GM23338 (cell line): ENCODE data around the gene PKD1. TPM values are rescaled to one million over a fixed set of nuclear protein-coding genes. Genes with fewer than 3 reads are reported as not detected.
A peak's percentile ranks its signal among the peaks of the same experiment; 100 is the strongest.

Source experiments
- ATAC-seq: fragments of 200-7000 bp; cut with Tn5 transposase; 3 replicates; pipeline ENCODE4 v1.9.1; 2020
- DNase-seq: peaks from one replicate; pipeline ENCODE4 v3.0.0-alpha.2; 2015; ENCODE audit warnings: low spot score
- H2AFZ ChIP-seq: fragments of 200-600 bp; sonication (generic); 2 replicates; pipeline ENCODE4 v1.8.0; 2016; ENCODE audit warnings: antibody characterized with exemption, mild to moderate bottlenecking, moderate library complexity
- H3F3A ChIP-seq: fragments of 200-600 bp; sonication (generic); replicated peaks from 2 replicates; pipeline ENCODE4 v1.8.0; 2017; ENCODE audit warnings: antibody characterized with exemption, mixed run types, low read depth
- H3K27ac ChIP-seq: fragments of 200-600 bp; sonication (generic); 2 replicates; pipeline ENCODE4 v1.6.1; 2016; ENCODE audit warnings: low read depth
- H3K27me3 ChIP-seq: fragments of 200-600 bp; sonication (generic); 2 replicates; pipeline ENCODE4 v1.8.0; 2016; ENCODE audit warnings: mild to moderate bottlenecking, mixed run types, moderate library complexity; ENCODE audit not compliant: insufficient read depth
- H3K36me3 ChIP-seq: fragments of 200-600 bp; sonication (generic); 2 replicates; pipeline ENCODE4 v1.8.0; 2016; ENCODE audit warnings: mild to moderate bottlenecking; ENCODE audit not compliant: insufficient read depth
- H3K4me1 ChIP-seq: fragments of 200-600 bp; sonication (generic); 2 replicates; pipeline ENCODE4 v1.8.0; 2016; ENCODE audit warnings: mild to moderate bottlenecking, moderate library complexity; ENCODE audit not compliant: insufficient read depth
- H3K4me2 ChIP-seq: fragments of 200-600 bp; sonication (generic); 2 replicates; pipeline ENCODE4 v1.7.1; 2017; ENCODE audit warnings: mixed run types
- H3K4me3 ChIP-seq: fragments of 200-600 bp; sonication (generic); 2 replicates; pipeline ENCODE4 v1.6.1; 2016; ENCODE audit warnings: mixed run types
- H3K79me2 ChIP-seq: fragments of 200-600 bp; sonication (generic); replicated peaks from 2 replicates; pipeline ENCODE4 v1.8.0; 2017; ENCODE audit warnings: mild to moderate bottlenecking; ENCODE audit not compliant: insufficient read depth
- H3K9me2 ChIP-seq: fragments of 200-600 bp; sonication (generic); 2 replicates; pipeline ENCODE4 v1.8.0; 2017; ENCODE audit not compliant: insufficient read depth
- H4K20me1 ChIP-seq: fragments of 200-600 bp; sonication (generic); replicated peaks from 2 replicates; pipeline ENCODE4 v1.8.0; 2017; ENCODE audit warnings: mild to moderate bottlenecking; ENCODE audit not compliant: insufficient read depth
- H3K27ac Mint-ChIP-seq: 2 replicates; pipeline ENCODE4 v1.8.0; 2020; ENCODE audit warnings: inconsistent platforms, mild to moderate bottlenecking, moderate library complexity, mixed read lengths
- H3K27me3 Mint-ChIP-seq: 3 replicates; pipeline ENCODE4 v1.8.0; 2022; ENCODE audit warnings: low read depth, mild to moderate bottlenecking, moderate library complexity, mixed read lengths, inconsistent platforms; ENCODE audit not compliant: insufficient read depth, poor library complexity
- H3K36me3 Mint-ChIP-seq: 3 replicates; pipeline ENCODE4 v1.8.0; 2021; ENCODE audit warnings: low read depth, mild to moderate bottlenecking, inconsistent platforms, moderate library complexity, mixed read lengths
- H3K4me1 Mint-ChIP-seq: 3 replicates; pipeline ENCODE4 v1.8.0; 2020; ENCODE audit warnings: mild to moderate bottlenecking, inconsistent platforms, mixed read lengths
- H3K4me3 Mint-ChIP-seq: 3 replicates; pipeline ENCODE4 v1.8.0; 2021; ENCODE audit warnings: moderate library complexity, mild to moderate bottlenecking, inconsistent platforms, mixed read lengths
- H3K9me3 Mint-ChIP-seq: 3 replicates; pipeline ENCODE4 v1.8.0; 2020; ENCODE audit warnings: moderate library complexity, mild to moderate bottlenecking, inconsistent platforms, mixed read lengths
- CREB1 ChIP-seq: fragments of 250-450 bp; sonication (Bioruptor Pico); IDR thresholded peaks from 2 replicates; pipeline ENCODE4 v1.5.0; 2020; ENCODE audit warnings: low read depth, mild to moderate bottlenecking, moderate library complexity
- CTCF ChIP-seq, 2 experiments: fragments of 200-600 bp in 1 of 2; sonication (generic) in 1 of 2; conservative IDR thresholded peaks; 2 replicates each; pipeline versions ENCODE4 v1.5.1 to v1.6.1; 2016 to 2017; ENCODE audit warnings: antibody characterized with exemption in 2 of 2, low read depth in 2 of 2, mild to moderate bottlenecking in 2 of 2, moderate library complexity in 1 of 2
- EZH2 ChIP-seq: fragments of 200-600 bp; sonication (generic); IDR thresholded peaks from one replicate; pipeline ENCODE4 v1.8.0; 2017; ENCODE audit warnings: antibody characterized with exemption, mild to moderate bottlenecking, low read depth; ENCODE audit not compliant: unreplicated experiment
- EZH2phosphoT487 ChIP-seq: fragments of 200-600 bp; sonication (generic); IDR thresholded peaks from one replicate; pipeline ENCODE4 v1.8.1; 2018; ENCODE audit warnings: antibody characterized with exemption; ENCODE audit not compliant: unreplicated experiment
- JUNB ChIP-seq: IDR thresholded peaks from one replicate; pipeline ENCODE4 v1.6.1; 2016; ENCODE audit warnings: antibody characterized with exemption; ENCODE audit not compliant: unreplicated experiment
- NANOG ChIP-seq: IDR thresholded peaks from 2 replicates; pipeline ENCODE4 v1.6.1; 2016; ENCODE audit warnings: antibody characterized with exemption, borderline replicate concordance
- POLR2AphosphoS5 ChIP-seq: IDR thresholded peaks from 2 replicates; pipeline ENCODE4 v1.6.1; 2016; ENCODE audit warnings: antibody characterized with exemption, low read depth
- STAT1 ChIP-seq: IDR thresholded peaks from one replicate; pipeline ENCODE4 v1.6.1; 2016; ENCODE audit warnings: antibody characterized with exemption; ENCODE audit not compliant: unreplicated experiment
- ZNF114 ChIP-seq: fragments of 250-450 bp; sonication (Bioruptor Pico); IDR thresholded peaks from 2 replicates; pipeline ENCODE4 v1.5.0; 2020; ENCODE audit warnings: mild to moderate bottlenecking, moderate library complexity
- ZNF331 ChIP-seq: fragments of 250-450 bp; sonication (Bioruptor Pico); IDR thresholded peaks from 2 replicates; pipeline ENCODE4 v1.5.0; 2020; ENCODE audit warnings: low read depth, mild to moderate bottlenecking, moderate library complexity
- ZNF462 ChIP-seq: fragments of 250-450 bp; sonication (Bioruptor Pico); IDR thresholded peaks from 2 replicates; pipeline ENCODE4 v1.5.0; 2020; ENCODE audit warnings: mild to moderate bottlenecking, moderate library complexity
- polyA plus RNA-seq: library from polyadenylated mRNA; unstranded; fragments of >200 nt; fragmentation: Nextera tagmentation; extraction: Ambion mirVana; gene quantifications from 2 replicates; pipeline ENCODE4 v1.2.1, GENCODE V29; 2016
- total RNA-seq: library from RNA; depleted of rRNA; stranded (reverse); fragments of >200 nt; shearing (Covaris generic); gene quantifications from 2 replicates; pipeline ENCODE4 v1.2.3, GENCODE V29; 2014
- TF ChIP-seq, protein P1 (sequence below): IDR thresholded peaks from 2 replicates; pipeline ENCODE4 v1.6.1; 2016; ENCODE audit warnings: antibody characterized with exemption
- TF ChIP-seq, protein P2 (sequence below): IDR thresholded peaks from one replicate; pipeline ENCODE4 v1.6.1; 2018; ENCODE audit warnings: antibody characterized with exemption; ENCODE audit not compliant: unreplicated experiment

The PKD1 gene
- total and polyA plus RNA-seq, 2 experiments from 2014 or later, result 21.1 to 107 TPM

GRCh38 chr16:2047330-2048115 lies 88.2 kb downstream of the PKD1 start, which contains the start of the genes NTHL1 and TSC2:
Gene NTHL1 (minus strand): TSS chr16:2047834. CDS start chr16:2047823, 11 bp downstream.
Gene TSC2 (plus strand): TSS chr16:2047985. CDS start chr16:2048616, 631 bp downstream.
- no peaks in the 10 kb centered on the region for H3K9me3 Mint-ChIP-seq
- Histone ChIP-seq H3K4me3 (peak within 1 kb of the TSS; percentile 97), H3K79me2 (peaks cover 22% of the 10 kb centered on the region), H2AFZ (peak within 1 kb of the TSS; percentile 97), H3K9me2 (no peaks in the 10 kb centered on the region), H3K27ac (no peak within 1 kb of the TSS), H4K20me1 (no peaks in the 10 kb centered on the region), H3K36me3 (no peaks in the 10 kb centered on the region), H3F3A (0 out of 2 replicates have a peak, but pooled peaks cover 5% of the 10 kb centered on the region), H3K27me3 (no peaks in the 10 kb centered on the region), H3K4me2 (peak within 1 kb of the TSS; percentile 99), H3K4me1 (peaks cover 10% of the 10 kb centered on the region; the same call in 1 of the 2 replicates)
- peak within 1 kb of the TSS; percentile 92 for H3K4me3 Mint-ChIP-seq
- peaks cover 8% of the 10 kb centered on the region for H3K4me1 Mint-ChIP-seq
- H3K36me3 Mint-ChIP-seq, result peaks cover 7% of the 10 kb centered on the region; the same call in 2 of the 3 replicates
- peak; percentile 98 for DNase-seq
- ATAC-seq, result peak; percentile 92
- TF ChIP-seq NANOG (no peak), STAT1 (no peak), CTCF (conservative IDR thresholded peaks at IDR 0.05; ENCODE audit: low read depth in 2 of 2) (peak in 1 of 2 experiments; percentile 16; a peak in 1 of 4 replicates), ZNF114 (CRISPR knock-in tag) (no peak), POLR2AphosphoS5 (peak; percentile 79), ZNF331 (CRISPR knock-in tag) (no peak), JUNB (no peak), ZNF462 (CRISPR knock-in tag) (no peak), CREB1 (CRISPR knock-in tag) (peak; percentile 76), EZH2 (no peak), EZH2phosphoT487 (no peak)
- TF ChIP-seq, protein P1, sequence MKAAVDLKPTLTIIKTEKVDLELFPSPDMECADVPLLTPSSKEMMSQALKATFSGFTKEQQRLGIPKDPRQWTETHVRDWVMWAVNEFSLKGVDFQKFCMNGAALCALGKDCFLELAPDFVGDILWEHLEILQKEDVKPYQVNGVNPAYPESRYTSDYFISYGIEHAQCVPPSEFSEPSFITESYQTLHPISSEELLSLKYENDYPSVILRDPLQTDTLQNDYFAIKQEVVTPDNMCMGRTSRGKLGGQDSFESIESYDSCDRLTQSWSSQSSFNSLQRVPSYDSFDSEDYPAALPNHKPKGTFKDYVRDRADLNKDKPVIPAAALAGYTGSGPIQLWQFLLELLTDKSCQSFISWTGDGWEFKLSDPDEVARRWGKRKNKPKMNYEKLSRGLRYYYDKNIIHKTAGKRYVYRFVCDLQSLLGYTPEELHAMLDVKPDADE, result peak; percentile 99
- TF ChIP-seq, protein P2, sequence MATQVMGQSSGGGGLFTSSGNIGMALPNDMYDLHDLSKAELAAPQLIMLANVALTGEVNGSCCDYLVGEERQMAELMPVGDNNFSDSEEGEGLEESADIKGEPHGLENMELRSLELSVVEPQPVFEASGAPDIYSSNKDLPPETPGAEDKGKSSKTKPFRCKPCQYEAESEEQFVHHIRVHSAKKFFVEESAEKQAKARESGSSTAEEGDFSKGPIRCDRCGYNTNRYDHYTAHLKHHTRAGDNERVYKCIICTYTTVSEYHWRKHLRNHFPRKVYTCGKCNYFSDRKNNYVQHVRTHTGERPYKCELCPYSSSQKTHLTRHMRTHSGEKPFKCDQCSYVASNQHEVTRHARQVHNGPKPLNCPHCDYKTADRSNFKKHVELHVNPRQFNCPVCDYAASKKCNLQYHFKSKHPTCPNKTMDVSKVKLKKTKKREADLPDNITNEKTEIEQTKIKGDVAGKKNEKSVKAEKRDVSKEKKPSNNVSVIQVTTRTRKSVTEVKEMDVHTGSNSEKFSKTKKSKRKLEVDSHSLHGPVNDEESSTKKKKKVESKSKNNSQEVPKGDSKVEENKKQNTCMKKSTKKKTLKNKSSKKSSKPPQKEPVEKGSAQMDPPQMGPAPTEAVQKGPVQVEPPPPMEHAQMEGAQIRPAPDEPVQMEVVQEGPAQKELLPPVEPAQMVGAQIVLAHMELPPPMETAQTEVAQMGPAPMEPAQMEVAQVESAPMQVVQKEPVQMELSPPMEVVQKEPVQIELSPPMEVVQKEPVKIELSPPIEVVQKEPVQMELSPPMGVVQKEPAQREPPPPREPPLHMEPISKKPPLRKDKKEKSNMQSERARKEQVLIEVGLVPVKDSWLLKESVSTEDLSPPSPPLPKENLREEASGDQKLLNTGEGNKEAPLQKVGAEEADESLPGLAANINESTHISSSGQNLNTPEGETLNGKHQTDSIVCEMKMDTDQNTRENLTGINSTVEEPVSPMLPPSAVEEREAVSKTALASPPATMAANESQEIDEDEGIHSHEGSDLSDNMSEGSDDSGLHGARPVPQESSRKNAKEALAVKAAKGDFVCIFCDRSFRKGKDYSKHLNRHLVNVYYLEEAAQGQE, result no peak
- peaks cover 12% of the 10 kb centered on the region for H3K27me3 Mint-ChIP-seq
- peak within 1 kb of the TSS; percentile 61; the same call in 1 of the 2 replicates for H3K27ac Mint-ChIP-seq
